Eye (tissue), 1 donor: ENCODE measurements around the gene RHBDD3.
A peak's percentile ranks its signal among the peaks of the same experiment; 100 is the strongest.
"Not testable (repeated sequence)": the region's sequence is repeated elsewhere in the genome, so short reads cannot be mapped to it uniquely, and the experiment has no call there.

Source experiments
- DNase-seq: peaks from one replicate; pipeline ENCODE4 v3.0.0-alpha.2; 2015

Gene RHBDD3

GRCh38 chr22:29268511-29269229 is 889 bp upstream of the RHBDD3 start:
- no peak for DNase-seq

- no peak for DNase-seq
These were observed 321 bp downstream of the RHBDD3 start for GRCh38 chr22:29267462-29267857.

- DNase-seq: peak; percentile 17
These were observed 968 bp downstream of the RHBDD3 start for GRCh38 chr22:29266564-29267461.

- DNase-seq: peak; percentile 20
These were observed 1.9 kb downstream of the RHBDD3 start for GRCh38 chr22:29265929-29266328.

- DNase-seq: no peak
These were observed 2.5 kb downstream of the RHBDD3 start for GRCh38 chr22:29265305-29265704.

- DNase-seq: no peak
These were observed 3.9 kb downstream of the RHBDD3 start for GRCh38 chr22:29263791-29264276.

- DNase-seq: no peak
These were observed 7.0 kb downstream of the RHBDD3 start for GRCh38 chr22:29260601-29261315.

- DNase-seq: no peak
These were observed 7.7 kb downstream of the RHBDD3 start for GRCh38 chr22:29260031-29260560.

GRCh38 chr22:29259253-29259899 is 8.4 kb downstream of the RHBDD3 start:
- DNase-seq: no peak

GRCh38 chr22:29258407-29259252 is 9.2 kb downstream of the RHBDD3 start:
- no peak for DNase-seq

GRCh38 chr22:29257751-29258181 is 10.0 kb downstream of the RHBDD3 start:
- no peak for DNase-seq

GRCh38 chr22:29256606-29257325 is 11.0 kb downstream of the RHBDD3 start:
- DNase-seq: no peak

- no peak for DNase-seq
These were observed 12.6 kb downstream of the RHBDD3 start for GRCh38 chr22:29255064-29255621.

GRCh38 chr22:29254286-29254660 is 13.5 kb downstream of the RHBDD3 start:
- DNase-seq: no peak

GRCh38 chr22:29253561-29254285 is 14.1 kb downstream of the RHBDD3 start:
- DNase-seq: no peak

GRCh38 chr22:29251981-29252911 is 15.5 kb downstream of the RHBDD3 start:
- DNase-seq: no peak

- DNase-seq: no peak
These were observed 16.5 kb downstream of the RHBDD3 start for GRCh38 chr22:29251265-29251664.

GRCh38 chr22:29247891-29248290 is 19.9 kb downstream of the RHBDD3 start:
- not testable (repeated sequence) for DNase-seq
